ENCODE measurements around the gene MAP3K15. TPM values are rescaled to one million over a fixed set of nuclear protein-coding genes. Genes with fewer than 3 reads are reported as not detected.

MAP3K15 gene
- total RNA-seq, 2 experiments from 2014 or later = 0.14 TPM; not detected in 1

GRCh38 chrX:19382555-19383145 is 132.7 kb downstream of the MAP3K15 start:
- ATAC-seq (ENCODE audit: poor library complexity) = peak; percentile 69
- H3K36me3 ChIP-seq (ENCODE audit: insufficient read depth, low read length) = no peaks in the 10 kb centered on the region
- no peak overlapping the region for H3K27ac ChIP-seq (ENCODE audit: low read depth in 1 of 2, low read length in 2 of 2)
- intact Hi-C loops (cut with DNase I, micrococcal nuclease) = no loop called here
- peak; percentile 27 to 65 (median 40) for DNase-seq
- H3K36me3 Mint-ChIP-seq (ENCODE audit: low read depth) = no peaks in the 10 kb centered on the region
- CTCF ChIA-PET = interaction anchor here (0.6 to 1.0 kb wide), 2 partner anchors 10 to 18 kb away, joined by 3 to 5 read pairs; no protein-coding TSS in a partner anchor
- no peaks in the 10 kb centered on the region for H3K4me1 Mint-ChIP-seq (ENCODE audit: low read depth)
- POLR2A ChIA-PET = interaction anchor here (1.5 kb wide), 1 partner anchor 11 kb away, joined by 4 read pairs; no protein-coding TSS in a partner anchor
- no peaks in the 10 kb centered on the region for H3K27me3 Mint-ChIP-seq
- no peaks in the 10 kb centered on the region for H3K27me3 ChIP-seq (ENCODE audit: control insufficient read depth in 1 of 2, insufficient read depth in 2 of 2, low read length in 2 of 2)
- no peak overlapping the region for H3K4me3 ChIP-seq (ENCODE audit: low read length)
- H3K4me3 Mint-ChIP-seq = no peak overlapping the region
- no peaks in the 10 kb centered on the region for H3K9me3 Mint-ChIP-seq
- no peaks in the 10 kb centered on the region for H3K4me1 ChIP-seq (ENCODE audit: insufficient read depth, low read length)
- no peak overlapping the region for H3K27ac Mint-ChIP-seq
- TF ChIP-seq CTCF (IDR thresholded peaks at IDR 0.05) = peak; percentile 36
- no peaks in the 10 kb centered on the region for H3K9me3 ChIP-seq (ENCODE audit: control insufficient read depth in 1 of 2, insufficient read depth in 1 of 2, low read length in 2 of 2)

- H3K4me3 Mint-ChIP-seq = no peak overlapping the region
- Histone ChIP-seq H3K27ac (ENCODE audit: low read depth in 1 of 2, low read length in 2 of 2) (no peak overlapping the region), H3K27me3 (ENCODE audit: control insufficient read depth in 1 of 2, insufficient read depth in 2 of 2, low read length in 2 of 2) (no peaks in the 10 kb centered on the region), H3K4me1 (ENCODE audit: insufficient read depth, low read length) (no peaks in the 10 kb centered on the region), H3K36me3 (ENCODE audit: insufficient read depth, low read length) (no peaks in the 10 kb centered on the region), H3K9me3 (ENCODE audit: control insufficient read depth in 1 of 2, insufficient read depth in 1 of 2, low read length in 2 of 2) (no peaks in the 10 kb centered on the region), H3K4me3 (ENCODE audit: low read length) (no peak overlapping the region)
- H3K9me3 Mint-ChIP-seq = no peaks in the 10 kb centered on the region
- DNase-seq (no peak), ATAC-seq (ENCODE audit: poor library complexity) (no peak)
- CTCF ChIA-PET = no interaction called here
- no peak for TF ChIP-seq CTCF (IDR thresholded peaks at IDR 0.05)
- H3K27ac Mint-ChIP-seq = no peak overlapping the region
- POLR2A ChIA-PET = no interaction called here
- no peaks in the 10 kb centered on the region for H3K27me3 Mint-ChIP-seq
- intact Hi-C loops (cut with DNase I, micrococcal nuclease) = no loop called here
- H3K4me1 Mint-ChIP-seq (ENCODE audit: low read depth) = no peaks in the 10 kb centered on the region
- no peaks in the 10 kb centered on the region for H3K36me3 Mint-ChIP-seq (ENCODE audit: low read depth)
These were observed 134.0 kb downstream of the MAP3K15 start for GRCh38 chrX:19381326-19381725.

GRCh38 chrX:19377799-19378198 is 137.5 kb downstream of the MAP3K15 start:
- CTCF ChIA-PET = no interaction called here
- Histone ChIP-seq H3K36me3 (ENCODE audit: insufficient read depth, low read length) (no peaks in the 10 kb centered on the region), H3K9me3 (ENCODE audit: control insufficient read depth in 1 of 2, insufficient read depth in 1 of 2, low read length in 2 of 2) (no peaks in the 10 kb centered on the region), H3K4me3 (ENCODE audit: low read length) (no peak overlapping the region), H3K27me3 (ENCODE audit: control insufficient read depth in 1 of 2, insufficient read depth in 2 of 2, low read length in 2 of 2) (no peaks in the 10 kb centered on the region), H3K4me1 (ENCODE audit: insufficient read depth, low read length) (peaks cover 4% of the 10 kb centered on the region), H3K27ac (ENCODE audit: low read depth in 1 of 2, low read length in 2 of 2) (no peak overlapping the region)
- H3K27ac Mint-ChIP-seq = no peak overlapping the region
- no peaks in the 10 kb centered on the region for H3K27me3 Mint-ChIP-seq
- H3K4me3 Mint-ChIP-seq = no peak overlapping the region
- H3K4me1 Mint-ChIP-seq (ENCODE audit: low read depth) = peaks cover 1% of the 10 kb centered on the region
- ATAC-seq (ENCODE audit: poor library complexity) = no peak
- intact Hi-C loops (cut with DNase I, micrococcal nuclease) = loop anchor here in 1 of 2 experiments (10.0 kb wide), 1 partner anchor 157 kb away; no protein-coding TSS in a partner anchor
- no peaks in the 10 kb centered on the region for H3K36me3 Mint-ChIP-seq (ENCODE audit: low read depth)
- POLR2A ChIA-PET = no interaction called here
- DNase-seq = no peak
- TF ChIP-seq CTCF (IDR thresholded peaks at IDR 0.05) = no peak
- H3K9me3 Mint-ChIP-seq = no peaks in the 10 kb centered on the region
